Common myeloid progenitor, CD34-positive (primary cell): Measurements from ENCODE around the gene P3H1.

ENCODE experiments used
- CTCF ChIA-PET: fragments of 350-600 bp; sonication (Branson Sonifier 250); formaldehyde crosslinking; loops from one replicate; lab custom pipeline; 2021; ENCODE audit warnings: antibody characterized with exemption; lab: Charles Lee
- POLR2A ChIA-PET: fragments of 350-600 bp; sonication (Branson Sonifier 250); formaldehyde crosslinking; loops from one replicate; lab custom pipeline; 2021; ENCODE audit warnings: antibody characterized with exemption; lab: Charles Lee
- DNase-seq, 3 donors: peaks; one replicate each; pipeline versions ENCODE4 v3.0.0 to v3.0.0-alpha.2; 2013
- H3K27ac ChIP-seq, 2 experiments: 1 replicate in 1 of 2; 2 replicates in 1 of 2; pipeline ENCODE4 v1.7.0; 2013; ENCODE audit warnings: inconsistent platforms in 2 of 2, low read length in 2 of 2, mild to moderate bottlenecking in 2 of 2, low read depth in 1 of 2, moderate library complexity in 1 of 2; ENCODE audit not compliant: severe bottlenecking in 2 of 2, insufficient read depth in 1 of 2, poor library complexity in 1 of 2
- H3K27me3 ChIP-seq, 5 experiments: replicated peaks in 2 of 5; 1 replicate in 3 of 5; 2 replicates in 2 of 5; pipeline versions ENCODE4 v1.6.1 to v1.7.0; 2013; ENCODE audit warnings: low read length in 4 of 5, mild to moderate bottlenecking in 2 of 5, moderate library complexity in 2 of 5, inconsistent platforms in 1 of 5; ENCODE audit not compliant: insufficient read depth in 5 of 5, control insufficient read depth in 4 of 5
- H3K36me3 ChIP-seq, 4 experiments: 1 replicate in 2 of 4; 2 replicates in 2 of 4; pipeline versions ENCODE4 v1.6.1 to v1.7.0; 2013; ENCODE audit warnings: low read length in 3 of 4, control low read depth in 1 of 4, mild to moderate bottlenecking in 1 of 4; ENCODE audit not compliant: control insufficient read depth in 4 of 4, insufficient read depth in 4 of 4
- H3K4me1 ChIP-seq, 4 experiments: 1 replicate in 3 of 4; 2 replicates in 1 of 4; pipeline versions ENCODE4 v1.6.1 to v1.7.1; 2013; ENCODE audit warnings: low read length in 3 of 4, mild to moderate bottlenecking in 3 of 4, control low read depth in 1 of 4, inconsistent platforms in 1 of 4, moderate library complexity in 1 of 4; ENCODE audit not compliant: control insufficient read depth in 4 of 4, insufficient read depth in 4 of 4; ENCODE audit errors: control extremely low read depth in 1 of 4
- H3K4me3 ChIP-seq, 7 experiments: 1 replicate in 4 of 7; 2 replicates in 3 of 7; pipeline versions ENCODE4 v1.5.1 to v1.7.0; 2013; ENCODE audit warnings: mild to moderate bottlenecking in 7 of 7, low read length in 6 of 7, moderate library complexity in 6 of 7, inconsistent platforms in 2 of 7, low read depth in 2 of 7, control low read depth in 1 of 7; ENCODE audit not compliant: insufficient read depth in 4 of 7, control insufficient read depth in 1 of 7; ENCODE audit errors: extremely low read depth in 1 of 7
- H3K9me3 ChIP-seq, 5 experiments: 1 replicate in 4 of 5; 2 replicates in 1 of 5; pipeline versions ENCODE4 v1.6.1 to v1.7.1; 2013; ENCODE audit warnings: low read length in 4 of 5, mild to moderate bottlenecking in 2 of 5, inconsistent platforms in 1 of 5, low read depth in 1 of 5, moderate library complexity in 1 of 5; ENCODE audit not compliant: control insufficient read depth in 4 of 5, insufficient read depth in 2 of 5; ENCODE audit errors: control extremely low read depth in 1 of 5
- WGBS: methylation state at CpG from one replicate; pipeline ENCODE4 v1.1.5; 2013; ENCODE audit not compliant: insufficient coverage; 5-methylcytosine and 5-hydroxymethylcytosine counted together

P3H1 gene

DNA sequence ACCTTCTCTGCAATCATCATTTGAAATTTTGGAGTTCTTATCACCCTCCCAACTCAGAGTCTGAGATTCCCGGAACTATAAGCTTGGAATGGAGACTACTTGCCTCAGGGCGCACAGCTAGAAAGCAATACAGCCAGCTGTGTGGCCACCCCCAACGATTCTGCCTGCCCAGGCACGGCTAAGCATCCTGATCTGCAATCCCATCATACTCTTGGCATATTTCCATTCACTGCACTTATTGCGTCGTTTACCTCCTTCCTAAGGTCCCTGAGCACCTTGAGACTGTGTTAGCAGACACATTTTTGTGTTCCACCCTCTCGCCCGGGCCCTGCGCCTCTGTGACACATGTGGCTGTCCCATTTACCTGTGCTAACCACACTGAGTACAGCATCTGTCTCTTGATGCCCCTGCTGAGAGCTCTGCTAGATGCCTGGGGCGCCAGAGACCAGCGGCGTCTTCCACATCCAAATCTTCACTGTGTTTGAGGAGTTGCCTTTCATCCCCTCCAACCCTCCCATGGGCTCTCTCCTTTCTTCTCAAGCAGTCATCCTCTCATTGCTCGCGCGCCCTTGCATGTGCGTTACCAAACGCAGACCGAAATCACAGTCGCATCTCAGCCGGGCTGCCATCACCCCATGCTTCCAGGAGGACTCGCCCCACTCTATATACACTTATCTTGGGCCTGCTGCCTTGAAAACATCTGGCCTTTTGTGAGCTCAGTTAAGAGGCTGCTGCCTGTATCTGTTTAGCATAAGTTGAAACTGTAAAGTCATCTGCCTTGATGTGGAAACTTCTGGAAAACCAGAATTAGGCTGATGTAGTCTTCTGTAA is 23.3 kb downstream of the P3H1 start:
- no peak overlapping the region for H3K27ac ChIP-seq
- H3K27me3 ChIP-seq: no peaks in the 10 kb centered on the region
- H3K36me3 ChIP-seq: peaks cover 0 to 32% (median 20%) of the 10 kb centered on the region in 4 experiments
- DNase-seq: no peak
- no peak overlapping the region for H3K4me3 ChIP-seq
- H3K9me3 ChIP-seq: no peaks in the 10 kb centered on the region
- WGBS: 93% methylated on average over 18 of the region's 21 CpGs
- CTCF ChIA-PET: interaction anchor here (1.4 to 5.6 kb wide), 2 partner anchors 8 to 15 kb away, joined by 4 to 26 read pairs; no protein-coding TSS in a partner anchor
- peaks cover 0 to 3% (median 1%) of the 10 kb centered on the region in 4 experiments for H3K4me1 ChIP-seq
- POLR2A ChIA-PET: no interaction called here

DNA sequence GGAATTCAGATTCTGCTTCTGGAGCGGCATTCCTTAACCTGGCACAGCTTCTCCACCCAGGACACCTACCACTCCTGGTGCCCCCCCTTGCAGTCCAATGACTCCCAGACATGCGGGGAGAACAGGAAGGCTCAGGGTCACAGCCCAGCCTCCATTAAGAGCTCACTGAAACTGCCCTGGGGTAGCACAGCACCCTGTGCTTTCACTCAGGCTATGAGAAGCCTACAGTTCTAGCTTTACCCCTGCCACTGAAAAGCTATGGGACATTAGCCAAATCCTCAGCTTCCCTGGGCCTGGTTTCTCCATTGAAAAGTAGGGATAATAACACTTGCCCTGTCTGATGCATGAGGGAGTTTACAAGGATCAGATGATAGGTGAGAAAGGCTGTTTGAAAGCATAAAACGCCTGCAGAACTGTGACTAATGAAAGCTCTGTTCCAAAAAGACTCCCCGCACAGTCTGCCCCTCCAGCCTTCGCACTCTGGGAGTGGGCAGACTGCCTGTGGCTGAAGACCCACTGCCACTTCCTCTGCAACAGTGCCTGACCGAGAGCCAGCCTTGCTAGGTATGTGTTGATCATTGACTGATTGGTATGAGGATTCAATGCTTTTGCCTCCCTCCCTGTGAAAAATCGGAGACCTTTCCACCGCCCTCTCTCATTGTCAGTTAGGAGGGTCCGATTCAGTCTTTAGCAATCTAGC is 24.1 kb downstream of the P3H1 start:
- peaks cover 0 to 8% (median 7%) of the 10 kb centered on the region in 4 experiments for H3K4me1 ChIP-seq
- ChIA-PET CTCF (interaction anchor here (1.4 to 5.6 kb wide), 2 partner anchors 9 to 16 kb away, joined by 4 to 26 read pairs; no protein-coding TSS in a partner anchor), POLR2A (no interaction called here)
- H3K9me3 ChIP-seq: no peaks in the 10 kb centered on the region
- no peak for DNase-seq
- peaks cover 0 to 24% (median 14%) of the 10 kb centered on the region in 4 experiments for H3K36me3 ChIP-seq
- WGBS: 98% methylated on average over 8 of the region's 9 CpGs
- H3K27me3 ChIP-seq: no peaks in the 10 kb centered on the region
- no peak overlapping the region for H3K4me3 ChIP-seq
- H3K27ac ChIP-seq: no peak overlapping the region

DNA sequence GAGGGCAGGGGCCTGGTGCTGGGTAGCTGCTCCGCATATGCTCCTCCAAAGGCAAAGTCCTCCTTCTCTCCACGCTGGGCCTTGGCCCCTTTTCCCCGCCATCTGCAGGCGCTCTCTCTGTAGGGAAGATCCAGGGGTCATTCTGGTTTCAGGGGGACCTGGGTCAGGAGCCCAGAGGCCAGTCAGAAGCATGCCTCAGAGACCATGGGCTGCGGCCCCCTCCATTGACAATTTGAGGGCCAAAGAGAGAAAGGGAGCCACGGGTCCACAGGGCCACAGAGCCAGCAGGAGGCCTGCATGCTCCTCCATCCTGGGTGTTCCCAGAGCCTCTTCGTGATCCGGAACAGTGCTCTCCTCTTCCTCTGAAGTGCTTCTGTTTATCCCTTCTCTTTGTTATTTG is 24.7 kb downstream of the P3H1 start:
- POLR2A ChIA-PET: no interaction called here
- no peak overlapping the region for H3K27ac ChIP-seq
- WGBS: 97% methylated on average over 2 of the region's 8 CpGs
- H3K27me3 ChIP-seq: no peaks in the 10 kb centered on the region
- CTCF ChIA-PET: interaction anchor here (1.4 kb wide), 1 partner anchor 10 kb away, joined by 4 read pairs; no protein-coding TSS in a partner anchor
- H3K36me3 ChIP-seq: peaks cover 0 to 18% (median 9%) of the 10 kb centered on the region in 4 experiments
- H3K4me1 ChIP-seq: peaks cover 0 to 14% (median 13%) of the 10 kb centered on the region in 4 experiments
- no peak for DNase-seq
- H3K4me3 ChIP-seq: no peak overlapping the region
- no peaks in the 10 kb centered on the region for H3K9me3 ChIP-seq

DNA sequence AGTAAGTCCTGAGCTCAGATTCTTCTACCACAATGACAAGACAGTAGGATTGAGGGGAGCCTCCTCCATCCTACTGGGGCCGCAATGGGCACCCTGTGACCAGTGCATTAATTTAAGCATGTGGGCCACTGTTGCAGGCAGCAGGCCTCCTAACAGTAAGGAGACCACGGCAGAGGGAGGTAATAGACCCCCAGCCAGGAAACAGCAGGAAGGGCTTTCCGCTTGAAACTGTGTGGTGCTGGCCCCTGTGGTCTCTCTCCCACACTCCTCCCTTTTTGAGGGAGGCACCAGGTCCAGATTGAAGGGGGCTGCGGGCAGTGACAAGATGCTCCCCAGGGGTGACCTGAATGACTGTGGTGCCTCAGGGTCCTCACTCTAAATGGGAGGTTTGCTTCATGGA is 25.1 kb downstream of the P3H1 start:
- ChIA-PET CTCF (no interaction called here), POLR2A (no interaction called here)
- no peak for DNase-seq
- H3K27me3 ChIP-seq: no peaks in the 10 kb centered on the region
- H3K4me1 ChIP-seq: peaks cover 3 to 18% (median 17%) of the 10 kb centered on the region in 4 experiments
- no peak overlapping the region for H3K4me3 ChIP-seq
- peaks cover 0 to 16% (median 7%) of the 10 kb centered on the region in 4 experiments for H3K36me3 ChIP-seq
- H3K27ac ChIP-seq: no peak overlapping the region
- no peaks in the 10 kb centered on the region for H3K9me3 ChIP-seq
- 86% methylated on average over 4 of the region's 4 CpGs for WGBS

DNA sequence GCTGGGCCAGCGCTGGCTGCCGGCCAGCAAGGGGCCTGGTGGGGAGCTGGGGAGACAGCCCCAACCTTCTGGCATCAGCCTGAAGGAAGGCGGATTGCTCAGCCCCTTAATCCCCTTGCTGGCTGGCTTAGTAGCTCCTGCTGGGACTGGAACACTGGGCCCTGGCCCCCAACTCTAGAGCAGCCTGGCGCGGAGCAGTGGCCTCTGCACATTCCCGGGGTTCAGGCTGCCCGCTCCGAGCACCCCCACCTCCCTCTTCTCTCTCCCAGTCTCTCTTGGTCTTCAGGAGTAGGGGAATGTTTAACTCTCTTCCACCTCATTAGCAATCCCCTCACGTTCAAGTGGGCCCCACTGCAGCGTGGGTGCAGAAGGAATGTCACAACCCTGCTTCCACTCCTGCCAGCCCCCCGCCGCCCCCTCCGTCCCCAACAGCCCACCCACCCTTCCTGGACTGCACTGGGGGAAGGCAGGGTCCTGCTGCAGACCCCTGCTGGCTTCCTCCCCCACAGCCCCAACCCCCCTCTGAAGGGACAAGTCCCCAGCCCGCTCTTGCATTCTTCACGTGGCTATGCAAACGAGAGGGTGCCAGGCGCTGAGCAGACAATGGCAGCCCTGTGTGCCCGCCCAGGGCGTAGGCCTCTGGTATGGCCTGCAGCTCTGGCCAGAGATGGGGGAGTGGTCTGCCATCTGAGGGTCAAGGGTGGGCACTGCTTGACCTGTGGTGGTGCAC is 25.8 kb downstream of the P3H1 start:
- peaks cover 0 to 9% (median 3%) of the 10 kb centered on the region in 4 experiments for H3K36me3 ChIP-seq
- no peaks in the 10 kb centered on the region for H3K9me3 ChIP-seq
- POLR2A ChIA-PET: no interaction called here
- CTCF ChIA-PET: interaction anchor here (1.2 to 1.3 kb wide), 2 partner anchors 14 to 17 kb away, joined by 3 to 4 read pairs; no protein-coding TSS in a partner anchor
- no peak overlapping the region for H3K27ac ChIP-seq
- H3K27me3 ChIP-seq: no peaks in the 10 kb centered on the region
- peaks cover 3 to 25% (median 24%) of the 10 kb centered on the region in 4 experiments for H3K4me1 ChIP-seq
- 94% methylated on average over 15 of the region's 19 CpGs for WGBS
- no peak overlapping the region for H3K4me3 ChIP-seq
- DNase-seq: no peak

DNA sequence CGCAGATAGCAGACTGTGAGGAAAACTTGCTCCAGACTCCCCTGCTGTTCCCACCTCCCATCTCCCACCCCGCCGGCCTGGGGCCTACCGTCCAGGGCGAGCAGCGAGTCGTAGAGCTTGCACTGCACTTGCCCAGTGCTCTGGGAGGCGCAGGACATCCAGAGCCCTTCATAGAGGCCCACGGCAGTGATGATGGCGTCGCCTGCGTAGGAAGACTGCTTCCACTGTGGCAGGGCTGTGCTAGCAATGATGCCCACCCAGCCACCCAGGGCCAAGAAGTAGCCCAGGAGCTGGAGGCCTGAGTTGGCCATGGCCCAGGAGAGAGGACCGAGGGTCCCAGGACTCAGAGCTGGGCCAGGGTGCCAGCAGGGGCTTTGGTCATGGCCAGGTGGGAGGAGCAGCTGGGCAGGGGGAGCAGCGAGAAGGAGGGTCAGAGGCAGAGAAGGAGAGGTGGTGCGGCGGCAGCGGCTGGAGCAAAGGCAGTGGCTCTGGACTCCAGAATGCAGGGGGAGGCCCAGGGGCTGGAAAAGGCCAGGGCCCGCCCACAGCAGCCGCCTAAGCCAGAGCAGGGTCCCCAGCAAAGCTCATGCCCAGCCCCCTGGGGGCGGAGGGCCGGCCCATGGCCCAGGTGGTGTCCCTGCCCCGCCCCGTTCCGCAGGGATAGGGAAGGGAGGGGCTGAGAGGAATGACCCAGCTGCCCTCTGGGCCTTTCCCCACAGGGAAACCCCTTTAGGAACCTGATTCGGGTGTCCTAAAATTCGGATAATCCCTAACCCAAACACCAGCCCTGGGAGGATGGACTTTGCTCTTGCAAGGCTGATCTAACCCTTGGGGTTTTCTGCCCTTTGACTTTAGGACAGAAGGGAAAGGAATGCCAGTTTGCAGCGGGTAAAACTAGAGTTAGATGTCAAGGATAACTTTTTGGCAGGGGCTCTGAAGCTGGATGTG is 26.8 kb downstream of the P3H1 start, which contains the start of gene CLDN19:
Gene CLDN19, minus strand, starts transcription at position 484 of the 948 bp plus-strand sequence. Its CDS starts 173 bp downstream, at position 311.
- Histone ChIP-seq H3K4me1 (peaks cover 3 to 32% (median 28%) of the 10 kb centered on the region in 4 experiments), H3K27ac (no peak within 1 kb of the TSS), H3K9me3 (no peaks in the 10 kb centered on the region), H3K36me3 (no peaks in the 10 kb centered on the region), H3K27me3 (no peaks in the 10 kb centered on the region), H3K4me3 (no peak within 1 kb of the TSS)
- CTCF ChIA-PET: interaction anchor here (1.2 to 1.3 kb wide), 2 partner anchors 13 to 18 kb away, joined by 3 to 4 read pairs; no protein-coding TSS in a partner anchor
- POLR2A ChIA-PET: interaction anchor here (0.6 kb wide), 1 partner anchor 574 kb away, joined by 3 read pairs; no protein-coding TSS in a partner anchor
- no peak for DNase-seq
- 99% methylated on average over 22 of the region's 27 CpGs for WGBS
